Effector memory CD4-positive, alpha-beta T cell (primary cell): ENCODE data around the gene STRADA.

Experiments used
- DNase-seq, 3 donors: peaks; one replicate each; pipeline ENCODE4 v3.0.0-alpha.2; 2020
- H3K27ac ChIP-seq: 2 replicates; pipeline ENCODE4 v1.7.0; 2013; ENCODE audit warnings: mild to moderate bottlenecking, low read length, moderate library complexity; ENCODE audit not compliant: insufficient read depth, poor library complexity, severe bottlenecking
- H3K27me3 ChIP-seq: replicated peaks from 2 replicates; pipeline ENCODE4 v1.7.0; 2013; ENCODE audit warnings: mild to moderate bottlenecking, low read length; ENCODE audit not compliant: insufficient read depth, control insufficient read depth, poor library complexity, severe bottlenecking
- H3K36me3 ChIP-seq: 2 replicates; pipeline ENCODE4 v1.7.0; 2013; ENCODE audit warnings: mild to moderate bottlenecking, low read length, moderate library complexity; ENCODE audit not compliant: control insufficient read depth, insufficient read depth
- H3K4me1 ChIP-seq: 2 replicates; pipeline ENCODE4 v1.7.0; 2013; ENCODE audit warnings: low read length, mild to moderate bottlenecking; ENCODE audit not compliant: control insufficient read depth, insufficient read depth, poor library complexity, severe bottlenecking
- H3K4me3 ChIP-seq: 2 replicates; pipeline ENCODE4 v1.7.0; 2013; ENCODE audit warnings: low read length, low read depth, mild to moderate bottlenecking; ENCODE audit not compliant: insufficient read depth, poor library complexity, severe bottlenecking
- H3K9me3 ChIP-seq: 2 replicates; pipeline ENCODE4 v1.7.0; 2013; ENCODE audit warnings: mild to moderate bottlenecking, low read length, moderate library complexity; ENCODE audit not compliant: control insufficient read depth

Gene STRADA

DNA sequence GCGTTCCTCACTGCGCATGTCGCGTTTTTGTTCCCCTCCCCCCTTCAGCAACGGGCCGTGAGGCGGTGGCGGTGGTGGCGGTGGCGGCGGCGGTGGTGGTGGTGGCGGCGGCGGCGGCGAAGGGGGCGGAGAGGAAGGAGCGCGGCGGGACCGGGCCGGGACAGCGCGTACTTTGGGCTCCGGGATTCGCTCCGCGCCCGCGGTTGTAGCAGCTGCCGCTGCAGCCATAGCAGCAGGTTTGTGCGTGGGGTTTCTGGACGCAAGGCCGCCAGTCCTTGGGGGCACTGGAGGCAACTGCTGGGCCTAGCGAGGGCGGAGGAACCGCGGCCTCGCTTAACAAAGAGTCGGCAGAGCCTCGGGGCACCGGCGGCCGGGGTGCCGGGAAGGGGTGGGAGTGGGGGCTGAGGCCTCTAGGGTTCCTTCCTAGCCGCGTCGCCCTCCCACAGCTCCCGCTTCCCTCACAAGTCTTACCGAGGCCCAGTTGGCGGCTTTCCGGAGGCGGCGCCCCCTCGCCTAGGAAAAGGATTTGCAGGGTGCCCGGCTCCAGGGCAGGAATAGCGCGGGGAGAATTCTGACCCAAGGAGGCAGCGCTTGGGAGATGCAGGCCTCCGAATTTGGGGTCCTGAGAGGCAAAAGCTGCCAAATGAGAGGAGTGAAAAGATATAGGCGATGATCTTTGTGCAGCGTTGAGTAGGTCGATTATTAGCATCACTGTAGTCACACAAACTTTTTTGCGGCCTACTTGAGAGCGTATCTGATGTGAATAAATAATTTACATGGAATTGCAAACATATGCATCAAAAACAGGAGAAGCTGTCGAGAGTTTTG is 32.8 kb upstream of the STRADA start, which contains the start of gene DDX42:
Gene DDX42 (plus strand): TSS at position 30 of the 828 bp plus-strand sequence. CDS start 12,880 bp downstream, outside the sequence.
- peak in 2 of 3 donors; percentile 87 to 89 for DNase-seq
- Histone ChIP-seq H3K27ac (peak within 1 kb of the TSS; percentile 95), H3K4me3 (peak within 1 kb of the TSS; percentile 85), H3K4me1 (peaks cover 32% of the 10 kb centered on the region), H3K36me3 (peaks cover 14% of the 10 kb centered on the region), H3K9me3 (no peaks in the 10 kb centered on the region), H3K27me3 (no peaks in the 10 kb centered on the region)

DNA sequence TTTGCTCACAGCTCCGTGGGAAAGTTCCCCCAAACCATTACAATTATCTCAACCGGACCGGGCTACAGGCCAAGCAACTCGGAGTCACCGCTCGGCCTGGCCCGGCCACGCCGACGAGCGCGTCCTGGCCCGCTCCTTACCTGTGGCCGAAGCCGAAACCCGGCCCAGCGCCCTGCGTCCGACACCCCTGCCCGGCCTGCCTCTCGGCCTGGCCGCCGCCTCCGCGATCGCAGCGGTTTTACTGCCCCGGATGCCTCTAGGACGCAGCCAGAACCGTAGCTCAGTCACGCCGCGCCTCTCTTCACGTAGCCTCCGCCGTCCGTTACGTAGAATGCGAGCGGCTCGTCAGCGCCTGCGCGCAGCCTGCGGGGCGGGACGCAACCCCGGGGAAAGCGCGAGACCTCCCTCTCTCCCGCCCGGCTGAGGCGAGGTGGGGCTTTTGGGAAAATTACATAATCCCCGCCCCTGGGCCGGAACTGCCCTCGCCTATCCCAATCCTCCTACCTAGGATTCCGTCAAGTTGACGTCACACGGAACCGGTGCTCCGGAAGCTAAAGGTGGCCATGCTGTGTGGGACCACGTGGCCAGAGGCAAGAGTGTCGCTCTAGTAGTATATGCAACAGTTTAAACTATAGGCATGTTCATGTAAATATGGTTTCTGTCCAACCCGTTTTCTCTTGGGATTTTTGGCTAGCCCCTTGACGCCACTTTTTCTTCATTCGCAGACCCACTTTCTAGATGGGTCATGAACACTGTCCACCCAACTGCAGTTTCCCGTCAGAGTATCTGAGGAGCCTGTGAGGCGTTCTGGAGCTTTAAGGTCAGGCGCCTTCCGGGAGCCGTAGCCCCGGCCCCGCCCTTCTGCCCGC is 31.9 kb upstream of the STRADA start, which contains the start of gene CCDC47:
Gene CCDC47 (minus strand): TSS at position 326 of the 869 bp plus-strand sequence. CDS start 7,422 bp downstream, outside the sequence.
- peak; percentile 98 for DNase-seq
- Histone ChIP-seq H3K27me3 (no peaks in the 10 kb centered on the region), H3K27ac (peak within 1 kb of the TSS; percentile 95), H3K9me3 (no peaks in the 10 kb centered on the region), H3K4me1 (peaks cover 32% of the 10 kb centered on the region), H3K36me3 (peaks cover 8% of the 10 kb centered on the region), H3K4me3 (peak within 1 kb of the TSS; percentile 85)

GRCh38 chr17:63772801-63773271 is 31.2 kb upstream of the STRADA start:
- Histone ChIP-seq H3K27ac (peak overlapping the region; percentile 95), H3K4me1 (peaks cover 32% of the 10 kb centered on the region), H3K9me3 (no peaks in the 10 kb centered on the region), H3K4me3 (peak overlapping the region; percentile 85), H3K27me3 (no peaks in the 10 kb centered on the region), H3K36me3 (peaks cover 3% of the 10 kb centered on the region)
- no peak for DNase-seq

- H3K4me3 ChIP-seq, result no peak overlapping the region
- no peaks in the 10 kb centered on the region for H3K9me3 ChIP-seq
- DNase-seq, result no peak
- H3K27ac ChIP-seq, result no peak overlapping the region
- peaks cover 19% of the 10 kb centered on the region for H3K36me3 ChIP-seq
- H3K27me3 ChIP-seq, result no peaks in the 10 kb centered on the region
- peaks cover 8% of the 10 kb centered on the region for H3K4me1 ChIP-seq
Measured at GRCh38 chr17:63768433-63768832, 26.8 kb upstream of the STRADA start.

DNA sequence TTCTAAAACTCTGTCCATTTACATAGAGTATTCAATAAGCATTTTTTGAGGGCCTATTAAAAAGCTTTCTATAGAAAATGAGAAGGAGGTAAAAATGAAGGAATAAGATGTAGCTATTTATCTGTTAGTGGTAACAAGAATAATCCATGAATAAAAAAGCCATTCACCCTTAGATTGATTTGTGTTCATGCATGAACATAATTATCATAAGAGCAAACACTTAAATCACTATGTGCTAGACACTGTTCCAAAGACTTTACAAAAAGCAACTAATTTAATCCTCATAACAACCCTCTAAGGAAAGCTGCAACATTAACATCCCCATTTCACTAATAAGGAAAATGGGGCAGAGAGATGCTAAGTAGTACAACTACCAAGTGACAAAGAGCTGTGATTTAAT is 25.2 kb upstream of the STRADA start:
- H3K4me3 ChIP-seq, result no peak overlapping the region
- no peak overlapping the region for H3K27ac ChIP-seq

DNA sequence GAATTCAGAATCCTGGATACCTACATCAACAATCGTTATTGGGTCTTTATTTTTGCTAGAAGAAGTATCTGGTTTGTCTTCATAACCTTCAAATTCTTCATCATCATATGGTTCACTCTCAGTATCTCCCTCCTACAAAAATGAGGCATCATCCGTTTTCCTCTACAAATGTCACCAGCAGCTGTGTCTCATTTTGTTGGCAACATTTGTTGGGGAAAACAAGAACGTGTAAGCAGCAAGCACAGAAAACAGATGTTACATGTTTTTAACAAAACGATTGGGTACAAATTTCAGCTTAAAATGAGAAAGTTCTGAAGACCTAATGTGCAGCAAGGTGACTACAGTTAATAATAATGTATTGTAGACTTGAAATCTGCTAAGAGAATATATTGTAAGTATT is 23.1 kb upstream of the STRADA start:
- Histone ChIP-seq H3K4me3 (no peak overlapping the region), H3K27me3 (no peaks in the 10 kb centered on the region), H3K36me3 (peaks cover 40% of the 10 kb centered on the region), H3K27ac (no peak overlapping the region), H3K9me3 (no peaks in the 10 kb centered on the region), H3K4me1 (no peaks in the 10 kb centered on the region)
- DNase-seq, result no peak

More for the DNA sequence above, 25.2 kb upstream of the STRADA start:
- no peaks in the 10 kb centered on the region for H3K4me1 ChIP-seq
- no peaks in the 10 kb centered on the region for H3K9me3 ChIP-seq
- H3K36me3 ChIP-seq, result peaks cover 33% of the 10 kb centered on the region
- DNase-seq, result no peak
- H3K27me3 ChIP-seq, result no peaks in the 10 kb centered on the region

GRCh38 chr17:63762161-63763078 is 20.8 kb upstream of the STRADA start:
- no peak overlapping the region for H3K4me3 ChIP-seq
- H3K27ac ChIP-seq, result no peak overlapping the region
- no peaks in the 10 kb centered on the region for H3K4me1 ChIP-seq
- DNase-seq, result no peak
- no peaks in the 10 kb centered on the region for H3K9me3 ChIP-seq
- H3K36me3 ChIP-seq, result peaks cover 44% of the 10 kb centered on the region
- H3K27me3 ChIP-seq, result no peaks in the 10 kb centered on the region

- Histone ChIP-seq H3K9me3 (no peaks in the 10 kb centered on the region), H3K36me3 (peaks cover 47% of the 10 kb centered on the region), H3K4me3 (no peak overlapping the region), H3K27me3 (no peaks in the 10 kb centered on the region), H3K27ac (no peak overlapping the region), H3K4me1 (no peaks in the 10 kb centered on the region)
- DNase-seq, result no peak
Measured at GRCh38 chr17:63760771-63761539, 19.4 kb upstream of the STRADA start.

GRCh38 chr17:63758428-63758827 is 16.8 kb upstream of the STRADA start:
- no peak overlapping the region for H3K4me3 ChIP-seq
- DNase-seq, result no peak
- peaks cover 49% of the 10 kb centered on the region for H3K36me3 ChIP-seq
- no peaks in the 10 kb centered on the region for H3K27me3 ChIP-seq
- no peak overlapping the region for H3K27ac ChIP-seq
- H3K4me1 ChIP-seq, result no peaks in the 10 kb centered on the region
- H3K9me3 ChIP-seq, result no peaks in the 10 kb centered on the region
